ENCODE measurements around the gene OCLN.

- TF ChIP-seq ZNF274 (IDR thresholded peaks at IDR 0.05; ENCODE audit: low read depth, low read length) (no peak), JUND (IDR thresholded peaks at IDR 0.05) (no peak)
Measured at GRCh38 chr5:69502367-69502766, 9.8 kb downstream of the OCLN start.
